ENCODE measurements around the gene P2RY2.

The P2RY2 gene

GRCh38 chr11:73189315-73189714 lies 28.8 kb upstream of the P2RY2 start:
- H3K4me1 ChIP-seq (ENCODE audit: insufficient read depth, insufficient read length), result peaks cover 6% of the 10 kb centered on the region
- no peak overlapping the region for H3K9ac ChIP-seq (ENCODE audit: insufficient read length, low read depth)
- TF ChIP-seq YY1 (IDR thresholded peaks at IDR 0.05; ENCODE audit: insufficient read depth, insufficient read length), result no peak
- no peak for TF ChIP-seq ZNF274 (IDR thresholded peaks at IDR 0.05; ENCODE audit: low read depth, low read length)
- no peak for TF ChIP-seq SUZ12 (IDR thresholded peaks at IDR 0.05; ENCODE audit: extremely low read depth, insufficient read depth, insufficient read length)
- no peak overlapping the region for H3K4me3 ChIP-seq (ENCODE audit: insufficient read length, low read depth)
- H3K27me3 ChIP-seq (ENCODE audit: insufficient read depth, insufficient read length), result no peaks in the 10 kb centered on the region
- H3K9me3 ChIP-seq (ENCODE audit: insufficient read depth, low read length), result no peaks in the 10 kb centered on the region
- no peaks in the 10 kb centered on the region for H3K36me3 ChIP-seq (ENCODE audit: insufficient read depth, insufficient read length, low read length)
- no peak for DNase-seq (ENCODE audit: low read depth, low spot score)

GRCh38 chr11:73189723-73190556 lies 28.1 kb upstream of the P2RY2 start:
- peaks cover 10% of the 10 kb centered on the region for H3K4me1 ChIP-seq (ENCODE audit: insufficient read depth, insufficient read length)
- H3K36me3 ChIP-seq (ENCODE audit: insufficient read depth, insufficient read length, low read length), result no peaks in the 10 kb centered on the region
- no peak overlapping the region for H3K4me3 ChIP-seq (ENCODE audit: insufficient read length, low read depth)
- H3K27me3 ChIP-seq (ENCODE audit: insufficient read depth, insufficient read length), result no peaks in the 10 kb centered on the region
- H3K9ac ChIP-seq (ENCODE audit: insufficient read length, low read depth), result no peak overlapping the region
- H3K9me3 ChIP-seq (ENCODE audit: insufficient read depth, low read length), result no peaks in the 10 kb centered on the region
- DNase-seq (ENCODE audit: low read depth, low spot score), result no peak
- TF ChIP-seq SUZ12 (IDR thresholded peaks at IDR 0.05; ENCODE audit: extremely low read depth, insufficient read depth, insufficient read length), result no peak
- no peak for TF ChIP-seq YY1 (IDR thresholded peaks at IDR 0.05; ENCODE audit: insufficient read depth, insufficient read length)
- no peak for TF ChIP-seq ZNF274 (IDR thresholded peaks at IDR 0.05; ENCODE audit: low read depth, low read length)

DNA sequence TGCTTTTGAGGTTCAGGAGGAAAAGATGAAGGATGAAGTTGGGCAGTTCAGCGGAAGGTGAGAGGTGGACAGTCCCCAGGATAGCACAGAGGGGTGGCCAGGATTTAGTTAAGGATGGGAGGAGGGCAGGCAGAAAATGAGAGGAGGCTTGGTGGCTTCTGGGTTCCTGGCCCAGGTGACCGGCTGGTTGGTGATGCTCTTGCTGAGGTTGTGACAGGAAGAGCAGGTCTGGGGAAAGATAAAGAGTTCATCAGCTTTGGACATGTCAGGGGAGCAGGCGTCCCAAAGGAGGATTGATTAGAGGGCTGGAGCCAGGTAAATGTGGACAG lies 27.6 kb upstream of the P2RY2 start:
- Histone ChIP-seq H3K9ac (ENCODE audit: insufficient read length, low read depth) (no peak overlapping the region), H3K9me3 (ENCODE audit: insufficient read depth, low read length) (no peaks in the 10 kb centered on the region), H3K4me1 (ENCODE audit: insufficient read depth, insufficient read length) (peaks cover 12% of the 10 kb centered on the region), H3K4me3 (ENCODE audit: insufficient read length, low read depth) (no peak overlapping the region), H3K27me3 (ENCODE audit: insufficient read depth, insufficient read length) (no peaks in the 10 kb centered on the region), H3K36me3 (ENCODE audit: insufficient read depth, insufficient read length, low read length) (no peaks in the 10 kb centered on the region)
- DNase-seq (ENCODE audit: low read depth, low spot score), result no peak
- TF ChIP-seq ZNF274 (IDR thresholded peaks at IDR 0.05; ENCODE audit: low read depth, low read length), result no peak
- no peak for TF ChIP-seq YY1 (IDR thresholded peaks at IDR 0.05; ENCODE audit: insufficient read depth, insufficient read length)
- no peak for TF ChIP-seq SUZ12 (IDR thresholded peaks at IDR 0.05; ENCODE audit: extremely low read depth, insufficient read depth, insufficient read length)

DNA sequence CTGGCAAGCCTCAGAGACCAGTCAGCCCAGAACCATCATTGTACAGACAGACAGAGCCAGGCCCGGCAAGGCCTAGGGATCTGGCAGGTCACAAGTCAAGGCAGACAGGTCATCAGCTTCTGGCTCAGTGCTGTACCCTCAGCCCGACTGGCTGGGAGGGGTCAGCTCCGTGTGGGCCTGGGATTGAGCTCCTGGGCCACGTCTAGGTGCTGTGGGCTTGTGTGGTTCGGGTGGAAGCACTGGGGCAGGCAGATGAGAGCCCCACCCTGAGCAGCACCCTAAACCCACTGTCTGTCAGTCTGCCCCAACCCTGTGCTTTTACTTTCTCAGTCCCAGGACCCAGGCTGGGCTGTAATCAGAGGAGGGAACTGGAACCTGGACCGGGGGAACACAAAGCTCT lies 26.9 kb upstream of the P2RY2 start:
- no peaks in the 10 kb centered on the region for H3K9me3 ChIP-seq (ENCODE audit: insufficient read depth, low read length)
- no peak for DNase-seq (ENCODE audit: low read depth, low spot score)
- H3K36me3 ChIP-seq (ENCODE audit: insufficient read depth, insufficient read length, low read length), result no peaks in the 10 kb centered on the region
- peaks cover 12% of the 10 kb centered on the region for H3K4me1 ChIP-seq (ENCODE audit: insufficient read depth, insufficient read length)
- H3K27me3 ChIP-seq (ENCODE audit: insufficient read depth, insufficient read length), result no peaks in the 10 kb centered on the region
- H3K9ac ChIP-seq (ENCODE audit: insufficient read length, low read depth), result no peak overlapping the region
- TF ChIP-seq ZNF274 (IDR thresholded peaks at IDR 0.05; ENCODE audit: low read depth, low read length) (no peak), SUZ12 (IDR thresholded peaks at IDR 0.05; ENCODE audit: extremely low read depth, insufficient read depth, insufficient read length) (no peak), YY1 (IDR thresholded peaks at IDR 0.05; ENCODE audit: insufficient read depth, insufficient read length) (no peak)
- H3K4me3 ChIP-seq (ENCODE audit: insufficient read length, low read depth), result no peak overlapping the region

DNA sequence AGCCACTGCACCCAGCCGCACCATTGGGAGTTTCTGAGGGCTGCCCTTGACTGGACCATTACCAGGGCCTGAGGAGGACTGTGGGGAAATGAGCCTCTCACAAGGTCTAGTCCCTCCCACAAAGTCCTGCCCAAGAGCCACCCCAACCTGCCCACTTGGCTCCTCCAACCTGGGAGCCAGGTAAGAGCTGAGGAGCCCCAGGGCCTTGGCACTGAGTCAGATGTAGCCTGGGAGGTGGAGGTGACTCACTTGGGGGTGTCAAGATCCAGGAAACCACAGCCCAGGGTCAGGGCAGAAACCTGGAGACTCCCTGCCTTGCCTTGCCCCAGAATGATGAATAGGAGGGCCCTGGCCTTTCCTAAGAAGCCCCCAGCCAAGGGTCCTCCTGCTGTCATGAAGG lies 25.8 kb upstream of the P2RY2 start:
- H3K36me3 ChIP-seq (ENCODE audit: insufficient read depth, insufficient read length, low read length), result no peaks in the 10 kb centered on the region
- peaks cover 10% of the 10 kb centered on the region for H3K4me1 ChIP-seq (ENCODE audit: insufficient read depth, insufficient read length)
- H3K9ac ChIP-seq (ENCODE audit: insufficient read length, low read depth), result no peak overlapping the region
- DNase-seq (ENCODE audit: low read depth, low spot score), result no peak
- no peak for TF ChIP-seq SUZ12 (IDR thresholded peaks at IDR 0.05; ENCODE audit: extremely low read depth, insufficient read depth, insufficient read length)
- TF ChIP-seq YY1 (IDR thresholded peaks at IDR 0.05; ENCODE audit: insufficient read depth, insufficient read length), result no peak
- no peak for TF ChIP-seq ZNF274 (IDR thresholded peaks at IDR 0.05; ENCODE audit: low read depth, low read length)
- H3K27me3 ChIP-seq (ENCODE audit: insufficient read depth, insufficient read length), result no peaks in the 10 kb centered on the region
- H3K9me3 ChIP-seq (ENCODE audit: insufficient read depth, low read length), result no peaks in the 10 kb centered on the region
- H3K4me3 ChIP-seq (ENCODE audit: insufficient read length, low read depth), result no peak overlapping the region

- Histone ChIP-seq H3K4me1 (ENCODE audit: insufficient read depth, insufficient read length) (peaks cover 8% of the 10 kb centered on the region), H3K4me3 (ENCODE audit: insufficient read length, low read depth) (no peak overlapping the region), H3K36me3 (ENCODE audit: insufficient read depth, insufficient read length, low read length) (no peaks in the 10 kb centered on the region), H3K9me3 (ENCODE audit: insufficient read depth, low read length) (no peaks in the 10 kb centered on the region), H3K9ac (ENCODE audit: insufficient read length, low read depth) (no peak overlapping the region), H3K27me3 (ENCODE audit: insufficient read depth, insufficient read length) (no peaks in the 10 kb centered on the region)
- no peak for DNase-seq (ENCODE audit: low read depth, low spot score)
- TF ChIP-seq ZNF274 (IDR thresholded peaks at IDR 0.05; ENCODE audit: low read depth, low read length), result no peak
- TF ChIP-seq SUZ12 (IDR thresholded peaks at IDR 0.05; ENCODE audit: extremely low read depth, insufficient read depth, insufficient read length), result no peak
- TF ChIP-seq YY1 (IDR thresholded peaks at IDR 0.05; ENCODE audit: insufficient read depth, insufficient read length), result no peak
These were observed 24.6 kb upstream of the P2RY2 start for GRCh38 chr11:73193251-73194033.

GRCh38 chr11:73194034-73194507 lies 24.0 kb upstream of the P2RY2 start:
- Histone ChIP-seq H3K4me1 (ENCODE audit: insufficient read depth, insufficient read length) (peaks cover 6% of the 10 kb centered on the region), H3K27me3 (ENCODE audit: insufficient read depth, insufficient read length) (no peaks in the 10 kb centered on the region), H3K36me3 (ENCODE audit: insufficient read depth, insufficient read length, low read length) (no peaks in the 10 kb centered on the region), H3K4me3 (ENCODE audit: insufficient read length, low read depth) (no peak overlapping the region), H3K9ac (ENCODE audit: insufficient read length, low read depth) (no peak overlapping the region), H3K9me3 (ENCODE audit: insufficient read depth, low read length) (no peaks in the 10 kb centered on the region)
- DNase-seq (ENCODE audit: low read depth, low spot score), result no peak
- no peak for TF ChIP-seq YY1 (IDR thresholded peaks at IDR 0.05; ENCODE audit: insufficient read depth, insufficient read length)
- TF ChIP-seq SUZ12 (IDR thresholded peaks at IDR 0.05; ENCODE audit: extremely low read depth, insufficient read depth, insufficient read length), result no peak
- TF ChIP-seq ZNF274 (IDR thresholded peaks at IDR 0.05; ENCODE audit: low read depth, low read length), result no peak
